ENCODE measurements around the gene NEU1. TPM values are rescaled to one million over a fixed set of nuclear protein-coding genes. Genes with fewer than 3 reads are reported as not detected.

Gene NEU1
- total and polyA plus RNA-seq, 8 donors, result 11.3 to 60.7 (median 23.6) TPM

DNA sequence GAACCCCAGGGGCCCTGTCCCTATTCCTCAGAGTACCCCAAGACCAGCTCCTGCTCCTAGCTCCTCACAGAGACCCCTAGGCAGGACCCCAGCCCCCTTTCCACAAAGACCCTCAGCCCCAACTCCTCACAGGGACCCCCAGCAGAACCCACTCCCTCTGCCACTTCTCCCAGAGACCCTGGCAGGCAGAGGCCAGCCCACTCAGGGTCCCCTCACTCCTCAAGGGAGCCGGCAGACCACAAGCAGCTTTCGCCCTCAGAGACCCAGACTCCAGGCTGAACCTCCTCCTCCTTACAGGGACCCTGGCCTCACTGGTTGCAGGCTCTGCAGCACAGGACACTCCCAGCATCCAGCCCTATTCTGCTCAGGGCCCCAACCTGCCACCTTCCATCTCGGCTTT, 15.6 kb upstream of the NEU1 start:
- H3K36me3 ChIP-seq, result peaks cover 36 to 65% (median 43%) of the 10 kb centered on the region in 4 donors

DNA sequence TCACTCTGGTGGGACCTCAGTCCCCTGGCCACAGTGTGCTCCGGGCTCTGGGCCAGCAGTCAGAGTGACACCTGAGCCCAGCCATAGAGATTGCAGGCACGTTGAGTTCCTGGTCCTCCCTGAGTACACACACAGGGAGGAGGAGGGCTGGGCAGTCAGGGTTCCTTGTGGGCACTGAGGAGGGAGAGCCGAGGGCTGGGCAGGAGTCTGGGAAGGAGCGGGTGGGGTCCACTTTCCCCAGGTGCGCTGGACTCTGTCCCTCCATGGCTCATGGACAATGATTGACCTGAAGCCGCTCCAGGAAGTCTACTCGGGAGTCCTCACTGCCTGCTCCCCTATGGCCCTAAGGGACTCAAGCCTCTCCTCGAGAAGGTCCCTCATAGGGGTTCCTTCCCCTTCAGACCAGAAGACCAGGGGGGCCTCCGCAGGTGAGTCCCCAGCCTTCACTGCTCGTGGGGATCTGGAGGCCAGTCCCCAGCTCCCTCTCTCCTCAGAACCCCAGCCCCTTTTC, 15.1 kb upstream of the NEU1 start:
- WGBS, 5 donors, result 28 to 48% (median 31%) methylated on average over 6 to 10 of the region's 10 CpGs
- peaks cover 31 to 61% (median 38%) of the 10 kb centered on the region in 4 donors for H3K36me3 ChIP-seq
- intact Hi-C loops (cut with DNase I; ENCODE audit: low total_unique reads), result no loop called here

More for the DNA sequence above, 15.6 kb upstream of the NEU1 start:
- Histone ChIP-seq H3K9me3 (no peaks in the 10 kb centered on the region), H3K27ac (peak overlapping the region; percentile 85 to 95 (median 92)), H3K4me3 (peak overlapping the region; percentile 36 to 59 (median 47)), H3K27me3 (no peaks in the 10 kb centered on the region), H3K4me1 (peaks cover 17 to 44% (median 28%) of the 10 kb centered on the region in 4 donors)
- DNase-seq, result no peak
- intact Hi-C loops (cut with DNase I; ENCODE audit: low total_unique reads), result no loop called here
- WGBS, 5 donors, result 27 to 46% (median 38%) methylated on average over 3 of the region's 3 CpGs
- TF ChIP-seq, protein P1, sequence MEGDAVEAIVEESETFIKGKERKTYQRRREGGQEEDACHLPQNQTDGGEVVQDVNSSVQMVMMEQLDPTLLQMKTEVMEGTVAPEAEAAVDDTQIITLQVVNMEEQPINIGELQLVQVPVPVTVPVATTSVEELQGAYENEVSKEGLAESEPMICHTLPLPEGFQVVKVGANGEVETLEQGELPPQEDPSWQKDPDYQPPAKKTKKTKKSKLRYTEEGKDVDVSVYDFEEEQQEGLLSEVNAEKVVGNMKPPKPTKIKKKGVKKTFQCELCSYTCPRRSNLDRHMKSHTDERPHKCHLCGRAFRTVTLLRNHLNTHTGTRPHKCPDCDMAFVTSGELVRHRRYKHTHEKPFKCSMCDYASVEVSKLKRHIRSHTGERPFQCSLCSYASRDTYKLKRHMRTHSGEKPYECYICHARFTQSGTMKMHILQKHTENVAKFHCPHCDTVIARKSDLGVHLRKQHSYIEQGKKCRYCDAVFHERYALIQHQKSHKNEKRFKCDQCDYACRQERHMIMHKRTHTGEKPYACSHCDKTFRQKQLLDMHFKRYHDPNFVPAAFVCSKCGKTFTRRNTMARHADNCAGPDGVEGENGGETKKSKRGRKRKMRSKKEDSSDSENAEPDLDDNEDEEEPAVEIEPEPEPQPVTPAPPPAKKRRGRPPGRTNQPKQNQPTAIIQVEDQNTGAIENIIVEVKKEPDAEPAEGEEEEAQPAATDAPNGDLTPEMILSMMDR (IDR thresholded peaks at IDR 0.05), result no peak
- no peak for TF ChIP-seq EP300 (IDR thresholded peaks at IDR 0.05)
- no peak for TF ChIP-seq POLR2AphosphoS5 (IDR thresholded peaks at IDR 0.05)
- TF ChIP-seq POLR2A (IDR thresholded peaks at IDR 0.05), result no peak

DNA sequence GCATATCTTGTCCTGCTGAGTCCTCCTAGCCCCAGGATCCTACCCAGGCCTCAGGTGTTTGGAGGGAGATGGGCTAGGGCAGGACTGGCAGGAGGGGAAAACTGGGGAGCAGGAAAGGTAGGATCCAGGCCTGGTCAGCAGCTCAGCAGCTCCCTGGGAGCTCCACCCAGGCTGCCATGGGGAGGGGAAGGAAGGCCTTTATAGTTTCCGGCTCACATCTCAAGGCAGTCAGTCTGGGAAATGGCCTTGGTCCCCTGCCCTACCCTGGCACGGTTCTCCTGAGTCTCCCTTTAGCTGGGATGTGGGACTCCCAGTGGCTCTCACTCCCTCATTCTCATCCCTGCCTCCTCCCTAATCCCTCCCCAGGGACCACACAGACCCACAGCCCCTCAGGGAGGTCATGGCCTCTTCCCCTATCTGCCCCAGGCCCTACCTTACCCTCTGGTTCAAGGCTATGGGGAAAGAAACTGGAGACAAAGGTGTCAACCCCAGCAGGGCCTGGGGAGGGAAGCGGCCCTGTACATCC, 14.6 kb upstream of the NEU1 start:
- TF ChIP-seq EP300 (IDR thresholded peaks at IDR 0.05), result no peak
- TF ChIP-seq, protein P1 (IDR thresholded peaks at IDR 0.05), result no peak
- TF ChIP-seq POLR2A (IDR thresholded peaks at IDR 0.05), result no peak
- no peak for TF ChIP-seq POLR2AphosphoS5 (IDR thresholded peaks at IDR 0.05)
- Histone ChIP-seq H3K36me3 (peaks cover 26 to 60% (median 36%) of the 10 kb centered on the region in 4 donors), H3K9me3 (no peaks in the 10 kb centered on the region), H3K4me1 (peaks cover 17 to 44% (median 28%) of the 10 kb centered on the region in 4 donors), H3K27ac (peak overlapping the region; percentile 85 to 95 (median 92)), H3K4me3 (peak overlapping the region in 3 of 4 donors; percentile 36 to 59 (median 53)), H3K27me3 (no peaks in the 10 kb centered on the region)
- DNase-seq, result peak; percentile 64 to 74
- 36 to 62% (median 46%) methylated on average over 3 of the region's 3 CpGs for WGBS, 5 donors
- intact Hi-C loops (cut with DNase I; ENCODE audit: low total_unique reads), result no loop called here

More for the DNA sequence above, 15.1 kb upstream of the NEU1 start:
- DNase-seq, result peak; percentile 93 to 95
- Histone ChIP-seq H3K27ac (peak overlapping the region; percentile 85 to 95 (median 92)), H3K9me3 (no peaks in the 10 kb centered on the region), H3K4me3 (peak overlapping the region; percentile 36 to 59 (median 47)), H3K27me3 (no peaks in the 10 kb centered on the region), H3K4me1 (peaks cover 17 to 44% (median 28%) of the 10 kb centered on the region in 4 donors)
- TF ChIP-seq POLR2A (IDR thresholded peaks at IDR 0.05), result peak in 2 of 4 donors; percentile 28 to 84
- peak; percentile 32 to 96 (median 94) for TF ChIP-seq POLR2AphosphoS5 (IDR thresholded peaks at IDR 0.05)
- TF ChIP-seq, protein P1 (IDR thresholded peaks at IDR 0.05), result no peak
- no peak for TF ChIP-seq EP300 (IDR thresholded peaks at IDR 0.05)

DNA sequence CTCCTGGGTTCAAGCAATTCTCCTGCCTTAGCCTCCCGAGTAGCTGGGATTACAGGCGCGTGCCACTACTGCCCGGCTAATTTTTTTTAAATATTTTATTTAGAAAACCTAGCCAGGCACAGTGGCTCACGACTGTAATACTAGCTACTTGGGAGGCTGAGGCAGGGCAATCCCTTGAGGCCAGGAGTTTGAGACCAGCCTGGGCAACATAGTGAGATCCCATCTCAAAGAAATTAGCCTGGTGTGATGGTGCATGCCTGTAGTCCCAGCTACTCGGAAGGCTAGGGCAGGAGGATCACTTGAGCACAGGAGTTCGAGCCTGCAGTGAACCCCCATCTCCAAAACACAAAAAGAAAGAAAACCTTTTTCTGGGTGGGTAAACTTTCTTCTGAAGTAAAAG, 13.7 kb upstream of the NEU1 start:
- DNase-seq, result no peak
- Histone ChIP-seq H3K4me3 (peak overlapping the region in 3 of 4 donors; percentile 36 to 59 (median 53)), H3K9me3 (no peaks in the 10 kb centered on the region), H3K36me3 (peaks cover 21 to 60% (median 34%) of the 10 kb centered on the region in 4 donors), H3K27ac (peak overlapping the region in 4 of 5 donors; percentile 87 to 95 (median 93)), H3K4me1 (peaks cover 17 to 44% (median 28%) of the 10 kb centered on the region in 4 donors), H3K27me3 (no peaks in the 10 kb centered on the region)
- intact Hi-C loops (cut with DNase I; ENCODE audit: low total_unique reads), result no loop called here
- TF ChIP-seq POLR2AphosphoS5 (IDR thresholded peaks at IDR 0.05) (no peak), POLR2A (IDR thresholded peaks at IDR 0.05) (no peak), EP300 (IDR thresholded peaks at IDR 0.05) (no peak)
- TF ChIP-seq, protein P1 (IDR thresholded peaks at IDR 0.05), result no peak
- WGBS, 5 donors, result 78 to 92% (median 86%) methylated on average over 7 of the region's 7 CpGs
